ENCODE data around the gene ADH5.
"Not testable (repeated sequence)": the region's sequence is repeated elsewhere in the genome, so short reads cannot be mapped to it uniquely, and the experiment has no call there.

Gene ADH5

DNA sequence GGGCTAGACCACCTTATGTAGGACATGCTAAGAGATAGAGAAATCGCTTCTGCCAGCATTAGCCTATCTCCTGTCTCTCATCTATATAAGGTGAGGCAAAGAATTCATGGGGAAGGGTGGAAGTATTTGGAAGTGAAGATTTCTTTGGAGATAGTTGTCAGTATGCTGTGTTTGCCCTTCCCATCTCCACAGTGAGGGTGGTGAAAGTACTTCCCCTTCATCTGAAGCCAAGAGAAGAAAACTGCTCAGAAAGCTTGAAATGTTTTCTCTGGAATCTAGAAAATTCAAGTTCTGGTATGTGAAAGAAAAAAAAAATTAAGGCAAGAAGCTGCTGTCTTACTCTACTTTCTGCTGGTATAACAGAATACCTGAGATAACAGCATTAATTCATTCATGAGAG is 12.3 kb upstream of the ADH5 start:
- TF ChIP-seq, protein P1, sequence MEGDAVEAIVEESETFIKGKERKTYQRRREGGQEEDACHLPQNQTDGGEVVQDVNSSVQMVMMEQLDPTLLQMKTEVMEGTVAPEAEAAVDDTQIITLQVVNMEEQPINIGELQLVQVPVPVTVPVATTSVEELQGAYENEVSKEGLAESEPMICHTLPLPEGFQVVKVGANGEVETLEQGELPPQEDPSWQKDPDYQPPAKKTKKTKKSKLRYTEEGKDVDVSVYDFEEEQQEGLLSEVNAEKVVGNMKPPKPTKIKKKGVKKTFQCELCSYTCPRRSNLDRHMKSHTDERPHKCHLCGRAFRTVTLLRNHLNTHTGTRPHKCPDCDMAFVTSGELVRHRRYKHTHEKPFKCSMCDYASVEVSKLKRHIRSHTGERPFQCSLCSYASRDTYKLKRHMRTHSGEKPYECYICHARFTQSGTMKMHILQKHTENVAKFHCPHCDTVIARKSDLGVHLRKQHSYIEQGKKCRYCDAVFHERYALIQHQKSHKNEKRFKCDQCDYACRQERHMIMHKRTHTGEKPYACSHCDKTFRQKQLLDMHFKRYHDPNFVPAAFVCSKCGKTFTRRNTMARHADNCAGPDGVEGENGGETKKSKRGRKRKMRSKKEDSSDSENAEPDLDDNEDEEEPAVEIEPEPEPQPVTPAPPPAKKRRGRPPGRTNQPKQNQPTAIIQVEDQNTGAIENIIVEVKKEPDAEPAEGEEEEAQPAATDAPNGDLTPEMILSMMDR (conservative IDR thresholded peaks at IDR 0.05), result no peak
- TF ChIP-seq ZFX (IDR thresholded peaks at IDR 0.05), result no peak
- no peak overlapping the region for H3K27ac ChIP-seq

DNA sequence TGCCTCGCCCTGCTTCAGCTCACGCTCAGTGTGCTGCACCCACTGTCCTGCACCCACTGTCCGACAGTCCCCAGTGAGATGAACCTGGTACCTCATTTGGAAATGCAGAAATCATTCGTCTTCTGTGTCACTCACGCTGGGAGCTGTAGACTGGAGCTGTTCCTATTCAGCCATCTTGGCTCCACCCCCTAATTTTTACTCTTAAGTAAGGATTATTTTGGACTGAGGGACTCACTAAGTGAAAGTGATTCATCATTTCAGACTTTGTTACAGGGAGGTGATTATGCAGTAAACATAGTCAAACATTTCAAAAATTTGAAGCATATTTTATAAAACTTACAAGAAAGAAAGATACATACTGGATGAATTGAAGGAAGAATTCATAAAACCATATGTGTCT is 11.2 kb upstream of the ADH5 start:
- not testable (repeated sequence) for H3K27ac ChIP-seq

DNA sequence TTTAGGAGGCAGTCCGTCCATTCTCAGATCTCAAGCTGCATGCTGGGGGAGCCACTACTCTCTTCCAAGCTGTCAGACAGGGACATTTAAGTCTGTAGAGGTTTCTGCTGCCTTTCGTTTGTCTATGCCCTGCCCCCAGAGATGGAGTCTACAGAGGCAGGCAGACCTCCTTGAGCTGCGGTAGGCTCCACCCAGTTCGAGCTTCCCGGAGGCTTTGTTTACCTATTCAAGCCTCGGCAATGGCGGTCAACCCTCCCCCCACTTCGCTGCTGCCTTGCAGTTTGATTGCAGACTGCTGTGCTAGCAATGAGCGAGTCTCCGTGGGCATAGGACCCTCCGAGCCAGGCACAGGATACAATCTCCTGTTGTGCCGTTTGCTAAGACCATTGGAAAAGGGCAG is 10.7 kb upstream of the ADH5 start:
- TF ChIP-seq, protein P1 (conservative IDR thresholded peaks at IDR 0.05), result no peak
- TF ChIP-seq ZFX (IDR thresholded peaks at IDR 0.05), result no peak
- no peak overlapping the region for H3K27ac ChIP-seq

DNA sequence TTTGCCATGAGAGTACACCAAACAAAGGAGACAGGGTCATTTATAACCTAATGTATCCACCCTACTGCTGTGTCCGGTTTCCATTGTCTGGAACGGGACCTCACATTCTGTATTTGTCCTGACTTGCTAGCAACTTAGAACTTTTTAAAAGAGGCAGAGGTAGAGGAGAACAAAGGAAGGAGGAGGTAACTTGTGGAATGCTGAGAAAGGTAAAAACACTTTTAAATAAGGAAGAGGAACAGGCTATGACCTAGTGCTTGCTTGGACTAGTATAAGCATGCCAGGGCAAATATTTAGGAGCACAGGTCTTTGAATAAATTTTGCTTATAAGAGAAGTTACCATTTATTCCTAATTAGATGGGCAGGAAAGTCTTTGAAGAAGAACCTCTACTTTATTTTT is 3.3 kb upstream of the ADH5 start:
- not testable (repeated sequence) for H3K27ac ChIP-seq

DNA sequence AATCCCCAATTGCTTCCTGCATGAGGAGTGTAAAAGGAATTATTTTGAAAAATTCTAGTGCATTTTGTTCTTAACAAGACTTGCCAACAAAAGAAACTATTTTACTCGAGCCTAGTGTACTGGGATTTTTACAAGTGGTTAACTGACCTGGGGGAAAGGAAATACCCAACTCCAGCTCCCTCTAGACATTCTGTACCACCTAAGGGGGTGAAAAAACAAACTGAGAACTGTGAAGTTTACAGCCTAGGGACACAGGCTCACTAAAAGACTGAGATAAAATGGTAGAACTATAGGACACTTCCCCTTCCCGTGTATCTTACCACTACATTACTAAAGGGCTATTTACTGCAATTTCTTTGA is 2.6 kb upstream of the ADH5 start:
- TF ChIP-seq ZFX (IDR thresholded peaks at IDR 0.05), result no peak
- TF ChIP-seq, protein P1 (conservative IDR thresholded peaks at IDR 0.05), result no peak
- no peak overlapping the region for H3K27ac ChIP-seq

DNA sequence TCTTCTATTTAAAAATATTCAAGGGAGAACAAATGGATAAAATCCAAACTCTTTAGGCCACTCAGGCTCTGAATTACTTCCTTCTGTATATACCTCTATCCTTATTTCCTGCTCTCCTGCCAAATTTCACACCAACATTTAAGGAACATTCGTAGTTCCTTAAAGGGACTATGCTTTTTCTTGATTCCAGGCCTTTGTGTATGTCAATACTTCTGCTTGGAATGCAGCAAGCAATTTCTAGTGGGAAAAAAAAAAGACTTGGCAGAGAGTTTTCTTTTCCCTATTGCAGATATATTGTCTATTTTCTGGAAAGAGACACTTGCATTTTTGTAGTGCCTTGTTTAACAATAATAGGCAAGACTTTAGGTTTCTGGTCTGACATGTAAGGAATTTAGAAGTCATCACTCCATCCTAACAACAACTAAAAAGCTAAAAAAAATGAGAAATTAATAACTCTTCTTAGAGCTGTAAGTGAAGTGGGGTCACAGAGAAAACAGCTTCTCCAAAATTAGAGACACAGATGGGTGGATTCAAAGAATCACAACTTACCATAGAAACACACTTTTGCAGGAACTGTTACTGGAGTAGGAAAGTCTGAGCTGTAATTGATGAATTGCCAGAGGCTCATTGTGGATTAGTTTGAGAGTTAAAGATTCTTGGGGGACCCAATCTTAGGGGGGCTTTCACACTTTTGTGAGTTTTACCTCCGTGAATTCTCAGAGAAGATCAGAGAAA is 2.1 kb upstream of the ADH5 start:
- no peak for TF ChIP-seq ZFX (IDR thresholded peaks at IDR 0.05)
- TF ChIP-seq, protein P1 (conservative IDR thresholded peaks at IDR 0.05), result no peak
- no peak overlapping the region for H3K27ac ChIP-seq

DNA sequence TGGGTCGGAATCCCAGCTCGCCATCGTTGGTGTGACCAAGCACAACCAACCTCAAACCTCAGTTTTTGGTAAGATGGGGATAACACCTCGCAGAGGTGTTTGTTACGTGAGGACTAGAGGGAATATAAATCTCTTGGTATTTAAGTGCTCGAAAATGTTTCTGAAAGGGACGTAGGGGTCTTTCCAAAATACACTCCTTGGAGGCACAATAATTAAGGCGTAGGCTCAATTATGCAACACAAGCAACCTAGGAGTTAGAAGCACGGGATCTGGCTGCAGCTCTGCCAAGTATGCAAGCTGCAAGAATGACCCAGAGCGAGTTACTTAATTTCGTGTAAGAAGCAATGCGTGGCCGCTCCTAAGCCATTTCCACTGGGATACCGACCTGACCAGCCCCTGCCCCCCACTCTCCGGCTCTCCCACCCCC is 552 bp downstream of the ADH5 start:
- TF ChIP-seq ZFX (IDR thresholded peaks at IDR 0.05), result no peak
- TF ChIP-seq, protein P1 (conservative IDR thresholded peaks at IDR 0.05), result no peak
- H3K27ac ChIP-seq, result peak overlapping the region; percentile 80

DNA sequence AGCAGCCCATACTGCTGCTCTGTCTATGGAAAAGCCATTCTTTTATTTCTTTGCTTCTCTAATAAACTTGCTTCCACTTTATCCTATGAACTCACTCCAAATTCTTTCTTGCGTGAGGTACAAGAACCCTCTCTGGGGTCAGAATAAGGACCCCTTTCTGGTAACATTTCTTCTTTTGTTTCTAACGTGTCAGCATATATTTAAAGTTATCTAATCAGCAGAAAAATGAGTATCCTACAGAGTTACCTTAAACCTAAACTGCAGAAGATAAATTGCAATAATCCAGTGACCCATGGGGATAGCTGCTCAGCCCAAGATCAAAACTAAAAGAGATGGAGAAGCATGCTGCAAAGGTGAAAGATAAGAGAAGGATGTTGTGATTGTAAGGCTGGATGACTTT is 4.0 kb downstream of the ADH5 start:
- TF ChIP-seq, protein P1 (conservative IDR thresholded peaks at IDR 0.05), result no peak
- TF ChIP-seq ZFX (IDR thresholded peaks at IDR 0.05), result no peak
- no peak overlapping the region for H3K27ac ChIP-seq
